HK-2 (cell line): ENCODE results near the gene MCCC1.
"Not testable (repeated sequence)": the region's sequence is repeated elsewhere in the genome, so short reads cannot be mapped to it uniquely, and the experiment has no call there.

ENCODE experiments used
- DNase-seq: peaks from one replicate; pipeline ENCODE4 v3.0.0-alpha.2; 2018; ENCODE audit not compliant: unreplicated experiment

MCCC1 gene

GRCh38 chr3:183099026-183099837 lies at the start of gene MCCC1:
Gene MCCC1 (minus strand): TSS chr3:183099496. CDS start chr3:183099440, 56 bp downstream.
- DNase-seq: peak; percentile 99

- DNase-seq: no peak
Measured at GRCh38 chr3:183148056-183148455, 48.8 kb upstream of the MCCC1 start.

GRCh38 chr3:183144363-183144762 lies 45.1 kb upstream of the MCCC1 start:
- DNase-seq: no peak

DNA sequence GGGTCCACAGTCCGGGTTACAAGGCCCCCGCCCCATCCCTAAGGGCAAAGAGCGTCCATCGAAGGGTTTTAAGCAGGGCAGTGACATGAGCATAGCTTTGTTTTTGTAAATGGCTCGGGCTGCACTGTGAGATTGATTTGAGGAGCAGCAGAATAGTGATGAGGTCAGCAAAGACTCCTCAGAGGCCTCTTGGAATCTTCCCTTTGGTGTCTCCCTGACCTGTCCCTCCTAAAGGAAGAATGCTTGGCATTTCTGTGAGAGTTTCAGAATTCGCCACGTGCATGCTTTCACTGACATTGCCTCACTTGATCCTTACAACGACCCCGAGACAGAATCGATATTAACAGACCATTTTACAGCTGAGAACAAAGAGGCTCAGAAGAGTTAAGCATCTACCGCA lies 42.9 kb upstream of the MCCC1 start:
- no peak for DNase-seq

DNA sequence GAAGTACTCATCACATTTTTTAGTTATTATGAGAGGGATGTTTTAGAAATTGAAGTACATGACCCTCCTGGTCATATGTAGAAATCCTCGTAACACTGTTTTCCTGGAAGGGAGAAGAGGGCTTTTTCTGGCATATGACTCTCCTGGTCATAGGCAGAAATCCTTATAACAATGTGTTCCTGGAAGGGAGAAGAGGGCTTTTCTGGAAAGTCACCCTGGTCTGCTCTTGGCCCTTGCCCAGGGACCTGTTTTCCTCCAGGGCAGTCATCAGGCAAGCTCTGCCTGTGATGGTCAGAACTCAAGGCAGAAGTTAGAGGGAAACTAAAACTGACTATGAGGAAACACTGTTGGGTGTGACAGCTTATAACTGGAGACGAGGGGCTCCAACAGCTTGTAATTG lies 35.5 kb upstream of the MCCC1 start:
- no peak for DNase-seq

DNA sequence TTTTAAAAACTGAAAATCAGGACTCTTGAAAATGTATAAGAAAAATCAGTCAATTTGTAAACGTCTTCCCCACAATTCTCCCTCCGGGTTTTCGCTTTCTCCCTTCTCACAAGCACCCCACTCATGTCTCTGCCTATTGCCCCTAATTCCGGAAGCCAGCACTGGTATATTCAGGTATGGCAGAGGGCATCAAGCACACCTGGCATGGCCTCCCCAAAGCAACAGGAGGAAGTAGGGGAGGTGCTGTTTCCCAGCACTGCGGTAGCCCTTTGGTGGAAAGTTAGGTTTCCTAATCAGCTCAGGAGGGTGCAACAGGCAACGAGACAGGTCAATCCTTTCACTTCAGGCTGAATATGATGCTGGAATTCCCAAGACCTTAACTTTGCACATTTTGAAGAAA lies 33.1 kb upstream of the MCCC1 start:
- no peak for DNase-seq

GRCh38 chr3:183131735-183132134 lies 32.4 kb upstream of the MCCC1 start:
- no peak for DNase-seq

DNA sequence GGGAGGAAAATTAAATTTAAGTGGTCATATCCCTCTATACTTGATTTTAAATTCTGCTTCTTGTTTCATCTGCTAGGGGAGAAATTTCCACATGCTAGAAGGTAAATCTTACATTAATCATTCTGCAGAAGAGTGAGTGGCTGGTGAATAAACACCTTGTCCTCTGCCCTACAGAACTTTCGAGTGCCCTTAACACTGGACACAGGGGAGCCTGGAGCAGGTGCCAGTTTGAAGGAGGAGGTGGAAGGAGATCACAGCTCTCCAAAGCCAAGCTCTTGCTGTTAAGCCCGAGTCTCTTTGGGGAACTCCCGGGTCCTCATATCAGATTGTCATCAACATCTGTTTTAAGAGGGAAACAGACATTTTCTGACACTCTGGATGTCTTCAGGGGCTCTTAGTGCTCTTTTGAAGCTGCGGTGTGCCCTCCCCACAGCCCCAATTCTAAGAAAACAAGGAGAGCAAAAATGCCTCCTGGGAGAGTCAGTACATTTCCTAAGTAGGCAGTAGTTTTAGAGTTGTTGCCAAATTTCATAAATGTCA lies 32.0 kb upstream of the MCCC1 start:
- DNase-seq: no peak

- DNase-seq: no peak
Measured at GRCh38 chr3:183129243-183129642, 29.9 kb upstream of the MCCC1 start.

DNA sequence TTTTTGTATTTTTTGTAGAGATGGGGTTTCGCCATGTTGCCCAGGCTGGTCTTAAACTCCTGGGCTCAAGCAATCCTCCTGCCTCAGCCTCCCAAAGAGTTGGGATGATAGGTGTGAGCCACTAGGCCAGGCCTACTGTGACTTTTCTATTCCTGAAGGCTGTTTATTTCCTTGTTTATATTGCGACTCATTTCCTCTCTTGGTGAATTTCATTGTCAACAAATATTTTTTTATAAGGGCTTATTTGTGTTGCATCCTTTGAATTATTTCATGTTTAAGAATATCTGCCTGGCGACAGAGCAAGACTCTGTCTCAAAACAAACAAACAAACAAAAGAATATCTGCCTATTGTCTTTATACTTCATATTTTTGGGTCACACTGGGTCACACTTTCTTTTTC lies 29.4 kb upstream of the MCCC1 start:
- DNase-seq: no peak

- no peak for DNase-seq
Measured at GRCh38 chr3:183123891-183124290, 24.6 kb upstream of the MCCC1 start.

- no peak for DNase-seq
Measured at GRCh38 chr3:183122257-183122932, 23.1 kb upstream of the MCCC1 start.

DNA sequence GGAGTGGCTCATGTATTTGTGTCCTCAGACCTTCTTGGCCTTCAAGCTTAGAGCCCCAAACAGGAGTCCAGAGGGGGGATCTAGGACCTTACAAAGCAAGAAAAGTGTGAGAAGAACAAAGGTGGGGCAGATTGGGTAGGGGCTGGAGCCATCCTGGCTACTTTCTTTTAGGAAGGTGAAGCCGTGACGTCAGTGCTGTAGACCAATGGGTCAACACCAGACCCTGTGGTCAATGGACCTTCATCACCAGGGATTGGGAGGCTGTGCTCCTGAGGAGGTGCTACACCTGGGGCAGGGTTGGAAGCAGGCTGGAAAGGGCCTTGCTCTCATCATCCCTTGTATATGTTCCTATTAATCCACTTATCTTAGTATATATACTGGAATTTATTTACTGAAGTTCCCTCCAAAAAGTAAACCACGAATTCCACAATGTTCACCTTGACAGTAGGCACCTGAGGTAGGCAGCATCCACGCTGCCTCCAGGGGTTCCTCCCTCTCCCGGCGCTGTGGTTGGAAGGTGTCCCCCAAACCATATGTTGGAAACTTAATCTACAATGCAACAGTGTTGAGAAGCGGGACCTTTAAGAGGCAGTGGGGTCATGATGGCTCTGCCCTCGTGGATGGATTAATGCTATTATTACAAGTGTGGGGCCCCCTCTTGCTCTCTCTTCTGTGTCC lies 21.4 kb upstream of the MCCC1 start:
- DNase-seq: no peak

DNA sequence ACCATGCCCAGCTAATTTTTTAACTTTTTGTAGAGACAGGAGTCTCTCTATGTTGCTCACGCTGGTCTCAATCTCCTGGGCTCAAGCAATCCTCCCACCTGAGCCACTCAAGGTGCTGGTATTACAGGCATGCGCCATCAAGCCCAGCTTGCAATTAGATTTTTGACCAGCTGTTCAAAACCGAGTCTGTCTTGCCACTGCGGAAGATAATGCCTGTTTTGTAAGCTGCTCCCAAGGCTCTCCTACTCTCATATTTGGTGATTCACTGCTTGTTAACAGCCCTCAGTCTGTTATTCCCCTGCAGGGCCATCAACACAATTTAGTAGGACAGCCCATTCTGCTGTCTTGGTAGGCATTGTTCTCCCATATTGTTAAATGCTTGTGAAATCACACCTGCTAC lies 17.8 kb upstream of the MCCC1 start:
- DNase-seq: no peak

- DNase-seq: no peak
Measured at GRCh38 chr3:183116025-183116614, 16.8 kb upstream of the MCCC1 start.

DNA sequence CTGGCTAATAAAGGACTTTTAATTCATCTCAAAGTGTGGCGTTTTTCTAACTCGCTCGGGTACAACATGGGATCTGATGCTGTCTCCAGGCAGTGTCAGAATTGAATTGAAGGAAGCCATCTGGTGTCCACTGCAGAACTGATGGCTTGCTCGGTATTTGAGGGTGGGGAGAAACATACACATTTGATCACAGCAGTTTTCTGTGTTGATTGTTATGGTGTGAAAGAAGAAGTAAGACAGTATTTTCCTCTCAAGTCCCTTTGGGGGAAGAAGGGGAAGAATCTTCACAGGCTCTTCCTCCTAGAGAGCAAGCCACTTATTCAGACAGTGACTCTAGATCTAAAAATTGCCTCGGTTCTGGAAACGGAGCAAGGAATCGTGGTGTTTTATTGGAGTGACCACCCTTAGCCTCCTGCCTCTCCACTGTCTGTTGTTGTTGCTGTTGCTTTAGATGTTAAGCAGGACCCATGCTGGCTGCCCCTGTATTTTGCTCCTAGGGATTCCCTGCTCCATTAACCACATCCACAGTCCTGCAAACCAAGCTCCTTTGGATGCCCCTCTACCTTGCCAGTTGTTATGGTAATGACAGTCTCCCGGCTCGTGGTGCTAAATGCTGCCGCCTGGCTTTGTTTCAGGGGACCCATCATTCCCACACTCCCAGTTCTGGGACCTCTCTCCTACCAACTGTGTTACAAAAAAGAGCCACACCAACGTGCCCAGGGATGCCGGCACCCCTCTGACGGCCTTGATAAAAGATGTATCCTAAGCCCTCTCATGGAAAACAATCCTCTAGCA lies 15.3 kb upstream of the MCCC1 start:
- no peak for DNase-seq

GRCh38 chr3:183109847-183110246 lies 10.6 kb upstream of the MCCC1 start:
- not testable (repeated sequence) for DNase-seq

GRCh38 chr3:183108470-183108869 lies 9.2 kb upstream of the MCCC1 start:
- no peak for DNase-seq

DNA sequence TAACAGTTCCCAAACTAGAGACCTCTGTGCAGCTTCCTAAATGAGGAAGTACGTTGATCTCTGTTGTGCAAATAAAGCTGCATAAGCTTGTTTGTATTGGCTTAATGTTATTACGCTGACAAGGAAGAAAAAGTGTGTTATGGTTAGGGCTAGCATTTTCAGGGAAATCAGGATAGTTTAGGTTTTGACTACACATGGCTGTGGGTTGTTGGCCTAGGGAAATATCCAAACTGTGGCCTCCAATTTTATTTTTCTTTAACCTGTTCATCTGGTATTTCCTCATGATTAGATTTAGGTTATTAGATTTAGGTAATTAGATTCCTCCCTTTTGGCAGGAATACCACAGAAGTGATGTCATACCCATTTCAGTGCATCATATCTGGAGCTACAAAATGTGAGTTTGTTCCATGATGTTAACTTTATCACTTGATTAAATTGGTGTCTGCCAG lies 8.7 kb upstream of the MCCC1 start:
- no peak for DNase-seq

- not testable (repeated sequence) for DNase-seq
Measured at GRCh38 chr3:183107372-183107771, 8.1 kb upstream of the MCCC1 start.

DNA sequence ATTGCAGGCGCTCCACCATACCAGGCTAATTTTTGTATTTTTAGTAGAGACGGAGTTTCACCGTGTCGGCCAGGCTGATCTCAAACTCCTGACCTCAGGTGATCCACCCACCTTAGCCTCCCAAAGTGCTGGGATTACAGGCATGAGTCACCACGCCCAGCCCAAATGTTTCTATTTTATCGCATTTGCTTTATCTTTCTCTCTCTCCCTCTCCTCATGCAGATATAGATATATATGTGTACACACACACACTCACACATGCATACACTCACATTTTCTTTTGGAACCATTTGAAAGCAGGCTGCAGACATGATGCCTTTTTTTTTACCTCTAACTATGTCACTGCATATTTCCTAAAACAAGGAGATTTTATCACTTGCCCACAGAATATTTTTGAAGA lies 7.3 kb upstream of the MCCC1 start:
- no peak for DNase-seq
